ENCODE data around the gene BBS12. TPM values are rescaled to one million over a fixed set of nuclear protein-coding genes. Genes with fewer than 3 reads are reported as not detected.
A peak's percentile ranks its signal among the peaks of the same experiment; 100 is the strongest.

Gene BBS12
- polyA plus RNA-seq, 3 donors: 0.19 to 1.0 (median 0.52) TPM

DNA sequence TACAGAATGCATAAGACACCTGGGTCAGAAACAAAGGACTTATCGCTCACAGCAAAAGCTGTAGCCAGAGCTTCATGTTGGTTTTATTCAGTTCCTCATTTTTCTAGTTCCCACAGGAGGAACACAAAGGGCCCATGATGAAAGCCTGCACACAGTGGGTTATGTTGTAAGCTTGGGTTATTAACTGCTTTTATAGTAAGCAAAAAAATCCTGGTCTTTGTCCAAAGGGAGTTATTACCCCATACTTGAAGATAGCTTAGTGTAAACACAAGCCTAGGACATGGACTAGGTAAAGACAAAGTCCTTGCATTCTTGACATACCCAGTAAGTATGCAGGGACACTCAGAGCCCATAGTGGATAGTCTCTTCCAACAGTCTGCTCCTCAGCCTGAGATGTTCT lies 11.7 kb downstream of the BBS12 start:
- Histone ChIP-seq H3K27me3 (ENCODE audit: control insufficient read depth in 2 of 2, insufficient read depth in 2 of 2, low read length in 2 of 2) (no peaks in the 10 kb centered on the region), H3K9ac (ENCODE audit: insufficient read depth, low read length, poor library complexity, severe bottlenecking) (no peak overlapping the region), H3K4me3 (replicated peaks in 1 of 3; ENCODE audit: low read depth in 2 of 3, low read length in 3 of 3) (peak overlapping the region in 1 of 3 experiments; percentile 26), H3K9me3 (replicated peaks in 1 of 2; ENCODE audit: control insufficient read depth in 1 of 2, insufficient read depth in 1 of 2, low read length in 2 of 2) (no peaks in the 10 kb centered on the region), H3K36me3 (replicated peaks in 1 of 2; ENCODE audit: control insufficient read depth in 1 of 2, insufficient read depth in 2 of 2, low read length in 2 of 2) (no peaks in the 10 kb centered on the region), H4K20me1 (ENCODE audit: insufficient read depth, low read length) (no peaks in the 10 kb centered on the region), H3K4me2 (replicated peaks; ENCODE audit: extremely low read depth, low read length, poor library complexity, severe bottlenecking) (peak overlapping the region; percentile 36), H3K27ac (ENCODE audit: low read depth in 1 of 2, low read length in 2 of 2) (peak overlapping the region in 1 of 2 donors; percentile 51), H2AFZ (ENCODE audit: insufficient read depth, low read depth, low read length, poor library complexity, severe bottlenecking) (no peak overlapping the region), H3K79me2 (ENCODE audit: insufficient read depth, low read length) (no peaks in the 10 kb centered on the region), H3K4me1 (ENCODE audit: control insufficient read depth in 1 of 2, insufficient read depth in 2 of 2, low read length in 2 of 2) (peaks cover 40 to 48% of the 10 kb centered on the region in 2 donors)
- TF ChIP-seq, protein P1, sequence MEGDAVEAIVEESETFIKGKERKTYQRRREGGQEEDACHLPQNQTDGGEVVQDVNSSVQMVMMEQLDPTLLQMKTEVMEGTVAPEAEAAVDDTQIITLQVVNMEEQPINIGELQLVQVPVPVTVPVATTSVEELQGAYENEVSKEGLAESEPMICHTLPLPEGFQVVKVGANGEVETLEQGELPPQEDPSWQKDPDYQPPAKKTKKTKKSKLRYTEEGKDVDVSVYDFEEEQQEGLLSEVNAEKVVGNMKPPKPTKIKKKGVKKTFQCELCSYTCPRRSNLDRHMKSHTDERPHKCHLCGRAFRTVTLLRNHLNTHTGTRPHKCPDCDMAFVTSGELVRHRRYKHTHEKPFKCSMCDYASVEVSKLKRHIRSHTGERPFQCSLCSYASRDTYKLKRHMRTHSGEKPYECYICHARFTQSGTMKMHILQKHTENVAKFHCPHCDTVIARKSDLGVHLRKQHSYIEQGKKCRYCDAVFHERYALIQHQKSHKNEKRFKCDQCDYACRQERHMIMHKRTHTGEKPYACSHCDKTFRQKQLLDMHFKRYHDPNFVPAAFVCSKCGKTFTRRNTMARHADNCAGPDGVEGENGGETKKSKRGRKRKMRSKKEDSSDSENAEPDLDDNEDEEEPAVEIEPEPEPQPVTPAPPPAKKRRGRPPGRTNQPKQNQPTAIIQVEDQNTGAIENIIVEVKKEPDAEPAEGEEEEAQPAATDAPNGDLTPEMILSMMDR (IDR thresholded peaks at IDR 0.05): no peak
- intact Hi-C loops (cut with micrococcal nuclease): no loop called here
- Mint-ChIP-seq H3K4me3 (no peak overlapping the region), H3K36me3 (peaks cover 0 to 3% of the 10 kb centered on the region in 2 donors), H3K9me3 (peaks cover 0 to 3% (median 0%) of the 10 kb centered on the region in 7 donors), H3K27me3 (ENCODE audit: low read depth in 3 of 3) (peaks cover 0 to 2% (median 0%) of the 10 kb centered on the region in 3 donors), H3K4me1 (peaks cover 43% of the 10 kb centered on the region), H3K27ac (peak overlapping the region in 3 of 7 donors; percentile 22 to 81 (median 36))
- DNase-seq: peak; percentile 56 to 76 (median 68)
- WGBS (ENCODE audit: insufficient coverage): no CpG with 5 or more reads among the region's 1 CpG

DNA sequence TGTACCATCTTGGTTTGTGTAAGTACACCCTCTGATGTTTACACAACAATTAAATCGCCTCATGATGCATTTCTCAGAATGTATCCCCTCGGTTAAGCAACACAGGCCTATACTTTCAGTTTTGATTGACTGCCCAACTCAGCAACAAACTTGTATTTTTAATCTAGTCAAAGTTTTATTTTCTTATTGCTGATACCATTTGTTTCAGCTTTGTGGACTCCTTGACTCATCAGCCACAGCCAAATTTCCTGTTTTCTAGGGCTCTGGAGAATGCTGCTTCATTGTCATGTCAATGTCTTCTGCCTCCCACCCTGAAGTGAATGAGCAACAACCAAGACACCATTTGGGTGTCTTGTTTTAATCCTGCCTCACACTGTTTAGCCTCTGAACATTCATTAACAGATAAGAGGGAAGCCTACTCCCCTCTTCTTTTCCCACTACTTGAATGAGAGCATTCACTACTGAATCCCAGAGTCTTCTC lies 14.0 kb downstream of the BBS12 start:
- H3K4me1 ChIP-seq (ENCODE audit: control insufficient read depth in 1 of 2, insufficient read depth in 2 of 2, low read length in 2 of 2): peaks cover 32 to 41% of the 10 kb centered on the region in 2 donors
- peak overlapping the region; percentile 7 for H3K4me2 ChIP-seq (replicated peaks; ENCODE audit: extremely low read depth, low read length, poor library complexity, severe bottlenecking)
- peak overlapping the region in 1 of 2 donors; percentile 76 for H3K27ac ChIP-seq (ENCODE audit: low read depth in 1 of 2, low read length in 2 of 2)
- no peaks in the 10 kb centered on the region for H3K9me3 ChIP-seq (replicated peaks in 1 of 2; ENCODE audit: control insufficient read depth in 1 of 2, insufficient read depth in 1 of 2, low read length in 2 of 2)
- H3K36me3 ChIP-seq (replicated peaks in 1 of 2; ENCODE audit: control insufficient read depth in 1 of 2, insufficient read depth in 2 of 2, low read length in 2 of 2): no peaks in the 10 kb centered on the region
- no peaks in the 10 kb centered on the region for H4K20me1 ChIP-seq (ENCODE audit: insufficient read depth, low read length)
- peaks cover 2 to 8% (median 2%) of the 10 kb centered on the region in 3 donors for H3K27me3 Mint-ChIP-seq (ENCODE audit: low read depth in 3 of 3)
- H3K36me3 Mint-ChIP-seq: peaks cover 0 to 3% of the 10 kb centered on the region in 2 donors
- peak overlapping the region in 6 of 7 donors; percentile 55 to 85 (median 82) for H3K27ac Mint-ChIP-seq
- H3K4me3 ChIP-seq (replicated peaks in 1 of 3; ENCODE audit: low read depth in 2 of 3, low read length in 3 of 3): peak overlapping the region in 1 of 3 experiments; percentile 22
- H3K9ac ChIP-seq (ENCODE audit: insufficient read depth, low read length, poor library complexity, severe bottlenecking): no peak overlapping the region
- TF ChIP-seq, protein P1 (IDR thresholded peaks at IDR 0.05): no peak
- intact Hi-C loops (cut with micrococcal nuclease): no loop called here
- WGBS (ENCODE audit: insufficient coverage): no CpG with 5 or more reads among the region's 2 CpGs
- DNase-seq: peak; percentile 52 to 56 (median 53)
- peaks cover 37% of the 10 kb centered on the region for H3K4me1 Mint-ChIP-seq
- peak overlapping the region; percentile 44 for H2AFZ ChIP-seq (ENCODE audit: insufficient read depth, low read depth, low read length, poor library complexity, severe bottlenecking)
- no peaks in the 10 kb centered on the region for H3K79me2 ChIP-seq (ENCODE audit: insufficient read depth, low read length)
- no peak overlapping the region for H3K4me3 Mint-ChIP-seq
- peaks cover 0 to 3% (median 0%) of the 10 kb centered on the region in 7 donors for H3K9me3 Mint-ChIP-seq
- H3K27me3 ChIP-seq (ENCODE audit: control insufficient read depth in 2 of 2, insufficient read depth in 2 of 2, low read length in 2 of 2): no peaks in the 10 kb centered on the region

All from CD14-positive monocyte (primary cell).